Hippocampal formation (tissue), 2 donors: ENCODE data around the gene RTCA.
"Not testable (repeated sequence)": the region's sequence is repeated elsewhere in the genome, so short reads cannot be mapped to it uniquely, and the experiment has no call there.

Experiments used
- DNase-seq, 2 donors: peaks; one replicate each; lab custom pipeline; 2025; lab: John Stamatoyannopoulos, UW

The RTCA gene

DNA sequence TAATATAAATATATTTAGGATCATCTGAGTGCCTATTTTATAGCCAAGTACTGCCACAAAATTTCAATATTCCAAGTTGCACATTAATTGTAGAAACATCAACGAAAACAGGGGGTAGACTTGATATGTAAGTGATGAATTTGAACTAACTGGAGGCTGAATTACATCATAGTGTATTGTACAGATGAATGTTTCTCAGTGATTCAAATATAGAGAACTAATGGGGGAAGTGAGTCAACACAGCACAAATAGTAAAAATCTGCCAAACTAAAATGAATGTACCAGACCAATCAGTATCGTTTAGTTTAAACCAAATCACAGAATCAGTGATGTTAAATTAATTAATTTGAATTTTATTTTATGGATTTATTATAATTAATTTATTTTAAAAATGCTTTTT is 42.8 kb downstream of the RTCA start:
- DNase-seq, result no peak

DNA sequence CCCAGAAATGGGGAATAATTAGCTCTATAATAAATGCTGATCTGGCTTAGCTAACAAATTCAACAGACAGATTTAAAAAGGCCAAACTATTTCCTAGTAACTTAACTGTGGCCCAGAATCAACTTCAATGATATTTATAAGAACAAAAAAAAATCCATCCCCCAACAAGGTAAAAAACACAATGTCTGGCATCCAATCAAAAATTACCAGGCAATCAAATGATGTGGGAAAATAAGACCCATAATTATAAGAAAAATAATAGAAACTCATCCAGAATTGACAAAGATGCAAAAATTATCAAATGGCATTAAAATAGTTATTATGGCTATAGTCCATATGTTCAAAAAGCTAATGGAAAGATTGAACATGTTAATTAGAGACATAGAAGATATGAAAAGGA is 43.8 kb downstream of the RTCA start:
- DNase-seq, result no peak

DNA sequence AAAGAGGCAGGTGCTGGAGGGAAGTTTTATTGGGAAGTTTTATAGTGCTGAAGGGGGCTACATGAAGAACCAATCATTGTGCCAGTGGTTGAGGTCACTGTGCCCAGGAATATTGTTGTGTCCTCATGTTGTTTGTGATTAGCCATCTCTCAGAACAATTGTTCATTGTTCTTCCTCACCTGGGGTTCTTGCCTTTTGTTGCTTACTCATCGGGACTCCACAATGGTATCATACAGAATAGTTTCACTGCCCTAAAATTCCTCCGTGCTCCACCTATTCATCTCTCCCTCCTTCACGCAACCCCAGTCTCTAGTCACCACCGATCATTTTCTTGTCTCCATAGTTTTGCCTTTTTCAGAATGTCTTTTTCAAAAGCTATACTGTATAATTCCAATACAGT is 47.4 kb downstream of the RTCA start:
- DNase-seq, result no peak

DNA sequence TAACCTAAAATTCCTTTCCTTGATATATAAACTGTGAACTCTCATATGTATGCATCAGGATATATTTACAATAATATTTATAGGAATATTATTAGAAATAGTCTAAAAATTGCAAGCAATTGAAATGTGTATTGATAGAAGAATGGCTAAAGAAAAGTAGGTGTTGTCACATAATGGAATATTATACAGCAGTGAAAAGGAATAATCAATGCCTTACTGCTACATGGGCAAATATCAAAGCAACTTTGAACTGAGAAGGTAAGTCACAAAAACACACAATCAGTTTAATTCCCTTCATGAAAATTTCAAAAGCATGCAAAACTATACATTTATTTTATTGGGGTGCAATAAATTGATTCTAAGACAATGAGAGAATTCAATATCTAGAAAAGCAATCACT is 50.6 kb downstream of the RTCA start:
- no peak for DNase-seq

DNA sequence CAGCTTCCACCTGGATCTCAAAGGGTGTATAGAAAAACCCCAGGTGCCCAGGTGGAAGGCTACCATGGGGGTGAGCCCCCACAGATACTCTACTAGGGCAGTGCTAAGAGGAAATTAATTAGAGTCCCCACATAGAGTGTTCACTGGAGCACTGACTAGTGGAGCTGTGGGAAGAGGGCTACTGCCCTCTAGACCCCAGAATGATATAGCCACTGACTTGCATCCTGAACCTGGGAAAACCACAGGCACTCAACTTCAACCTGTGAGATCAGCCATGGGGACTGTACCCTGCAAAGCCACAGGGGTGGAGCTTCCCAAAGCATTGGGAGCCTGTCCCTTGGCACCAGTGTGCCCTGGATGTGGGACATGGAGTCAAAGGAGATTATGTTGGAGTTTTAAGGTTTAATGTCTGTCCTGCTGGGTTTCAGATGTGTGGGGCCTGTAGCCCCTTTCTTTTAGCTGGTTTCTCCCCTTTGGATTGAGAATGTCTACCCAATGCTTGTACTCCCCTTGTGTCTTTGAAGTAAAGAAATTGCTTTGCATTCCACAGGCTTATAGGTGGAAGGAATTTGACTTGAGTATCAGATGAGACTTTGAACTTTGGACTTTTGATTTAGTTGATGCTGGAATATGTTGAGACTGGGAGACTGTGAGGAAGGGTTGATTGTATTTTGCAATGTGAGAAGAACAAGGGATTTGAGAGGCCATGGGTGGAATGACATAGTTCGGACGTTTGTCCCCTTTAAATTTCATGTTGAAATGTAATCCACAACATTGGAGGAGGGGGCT is 54.5 kb downstream of the RTCA start:
- DNase-seq, result no peak

DNA sequence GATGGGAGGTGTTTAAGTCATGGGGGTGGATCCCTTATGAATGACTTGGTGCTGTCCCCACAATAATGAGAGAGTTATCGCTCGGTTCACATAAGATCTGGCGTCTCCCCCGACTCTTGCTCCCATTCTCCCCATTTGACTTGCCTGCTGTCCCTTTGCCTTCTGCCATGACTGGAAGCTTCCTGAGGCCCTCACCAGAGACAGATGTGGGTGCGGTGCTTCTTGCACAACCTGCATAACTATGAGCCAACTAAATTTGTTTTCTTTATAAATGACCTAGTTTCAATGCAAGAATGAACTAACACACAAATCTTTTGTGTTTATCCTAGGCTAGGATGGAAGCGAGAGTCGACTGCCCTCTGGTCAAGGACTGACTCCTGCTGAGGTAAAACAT is 55.1 kb downstream of the RTCA start:
- DNase-seq, result no peak

DNA sequence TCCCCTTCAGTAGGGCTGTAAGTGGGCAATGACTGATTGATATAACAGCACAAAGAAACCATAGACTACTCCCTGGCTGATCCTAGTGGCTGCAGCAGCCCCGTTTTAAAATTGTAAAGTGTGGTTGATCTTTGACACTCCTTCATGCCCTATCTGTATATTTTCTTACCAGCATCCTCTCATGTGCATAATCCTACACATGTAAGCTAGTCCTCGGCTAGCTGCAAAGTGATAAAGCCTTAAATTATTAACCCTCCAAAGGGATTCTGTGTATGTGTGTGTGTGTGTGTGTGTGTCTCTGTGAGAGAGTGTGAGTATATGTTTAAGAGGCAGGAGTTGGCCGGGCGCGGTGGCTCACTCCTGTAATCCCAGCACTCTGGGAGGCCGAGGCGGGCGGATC is 55.5 kb downstream of the RTCA start:
- DNase-seq, result no peak

DNA sequence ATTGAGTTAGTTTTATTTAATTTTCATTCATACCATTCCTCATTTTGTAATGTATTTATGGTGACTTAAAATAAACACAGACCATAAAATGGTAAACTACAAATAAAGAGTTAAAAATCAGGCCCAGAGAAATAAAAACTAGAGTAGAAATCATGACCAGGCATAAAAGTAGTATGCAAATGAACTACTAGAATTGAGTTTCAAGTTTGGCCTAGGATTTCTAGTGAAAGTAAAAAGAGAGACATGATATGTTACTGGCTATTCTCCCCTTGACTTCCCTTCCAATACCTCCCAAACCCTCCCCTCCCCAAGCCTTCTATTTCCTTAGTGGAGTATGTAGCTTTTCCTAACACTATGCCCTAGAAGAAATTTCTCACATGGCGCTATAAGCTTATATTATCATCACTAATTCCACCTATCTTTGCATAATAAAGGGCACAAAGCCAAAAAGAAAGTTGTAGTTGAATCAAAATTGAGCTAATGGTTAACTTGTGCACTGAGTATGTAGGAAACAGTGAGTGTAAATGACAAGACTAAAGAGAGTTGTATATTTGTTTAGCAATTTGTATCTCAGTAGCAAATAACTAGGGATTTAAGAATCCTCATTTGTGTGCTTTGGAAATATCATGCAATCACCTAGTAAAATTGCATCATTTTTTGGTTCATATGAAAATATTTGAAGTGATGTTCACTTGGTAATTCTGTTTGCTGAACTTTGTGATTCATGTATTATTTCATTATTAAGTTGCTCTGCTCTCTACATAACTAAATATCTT is 56.6 kb downstream of the RTCA start:
- DNase-seq, result no peak

DNA sequence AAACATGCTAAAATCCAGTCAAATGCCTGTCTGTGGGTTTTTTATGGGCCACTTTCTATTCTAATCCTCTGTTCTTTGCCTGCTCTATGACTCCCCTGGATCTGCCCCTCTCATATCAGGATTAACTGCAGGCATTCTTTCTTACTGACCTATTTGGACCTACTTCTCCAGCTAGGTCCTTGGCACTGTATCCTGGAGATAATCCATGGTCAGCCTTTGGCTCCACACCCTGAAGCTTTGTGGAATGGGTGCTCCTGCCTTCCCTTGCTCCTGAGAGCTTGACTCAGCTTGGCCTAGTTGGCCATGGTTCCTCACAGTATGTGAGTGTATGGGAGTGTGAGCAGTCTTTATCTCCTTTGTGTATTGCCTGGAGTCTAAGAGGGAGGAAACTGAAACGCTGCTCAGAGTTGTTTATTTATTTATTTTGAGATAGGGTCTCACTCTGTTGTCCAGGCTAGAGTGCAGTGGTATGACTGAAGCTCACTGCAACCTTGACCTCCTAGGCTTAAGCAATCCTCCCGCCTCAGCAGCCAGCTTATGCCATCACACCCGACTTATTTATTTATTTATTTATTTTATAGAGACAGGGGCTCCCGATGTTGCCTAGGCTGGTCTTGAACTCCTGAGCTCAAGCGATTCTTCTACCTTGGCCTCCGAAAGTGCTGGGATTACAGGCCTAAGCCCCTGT is 57.5 kb downstream of the RTCA start:
- DNase-seq, result no peak

DNA sequence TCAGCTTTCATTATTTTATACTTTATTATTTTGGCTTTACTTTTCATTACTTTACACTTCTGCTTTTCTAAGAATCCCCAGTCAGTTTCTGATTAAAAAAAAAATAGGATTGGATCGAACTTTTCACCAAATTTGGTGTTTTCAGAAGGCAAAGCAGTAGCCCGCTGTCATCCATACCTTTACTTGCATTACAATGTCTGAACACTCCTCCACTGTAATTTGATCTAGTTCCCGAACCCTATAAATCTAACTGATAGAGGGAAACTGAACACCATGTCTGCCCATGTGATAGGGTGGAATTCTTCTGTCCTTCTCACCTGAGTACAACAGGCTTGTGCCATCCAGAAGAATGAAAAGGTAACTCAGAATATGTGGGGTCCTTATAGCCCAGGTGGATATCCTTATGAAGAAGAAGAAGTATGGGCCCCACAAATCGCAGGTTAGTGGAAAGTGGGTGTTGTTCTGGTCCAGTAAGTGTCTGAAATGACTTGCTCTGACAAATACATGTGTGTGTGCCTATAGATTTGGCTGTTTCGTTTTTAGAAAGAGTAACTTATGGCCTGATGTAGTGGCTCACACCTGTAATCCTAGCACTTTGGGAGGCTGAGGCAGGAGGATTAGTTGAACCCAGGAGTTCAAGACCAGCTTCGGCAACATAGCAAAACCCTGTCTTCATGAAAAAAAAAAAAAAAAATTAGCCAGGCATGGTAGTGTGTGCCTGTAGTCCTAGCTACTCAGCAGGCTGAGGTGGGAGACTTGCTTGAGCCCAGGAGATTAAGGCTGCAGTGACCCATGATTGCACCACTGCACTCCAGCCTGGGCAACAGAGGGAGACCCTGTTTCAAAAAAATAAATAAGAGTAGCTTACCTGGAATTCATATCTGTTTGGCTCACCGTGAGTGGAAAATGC is 59.7 kb downstream of the RTCA start:
- no peak for DNase-seq

DNA sequence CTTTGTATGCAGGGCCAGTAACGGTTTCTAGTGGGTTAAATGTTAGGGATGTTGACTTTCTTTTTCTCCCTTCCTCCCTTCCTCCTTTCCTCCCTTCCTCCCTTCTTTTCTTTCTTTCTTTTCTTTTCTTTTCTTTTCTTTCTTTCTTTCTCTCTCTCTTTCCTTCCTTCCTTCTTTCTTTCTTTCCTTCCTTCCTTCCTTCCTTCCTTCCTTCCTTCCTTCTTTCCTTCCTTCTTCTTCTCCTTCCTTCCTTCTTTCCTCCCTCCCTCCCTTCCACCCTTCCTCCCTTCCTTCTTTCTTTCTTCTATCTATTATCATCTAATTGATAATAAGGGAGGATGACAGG is 60.3 kb downstream of the RTCA start:
- DNase-seq, result not testable (repeated sequence)

DNA sequence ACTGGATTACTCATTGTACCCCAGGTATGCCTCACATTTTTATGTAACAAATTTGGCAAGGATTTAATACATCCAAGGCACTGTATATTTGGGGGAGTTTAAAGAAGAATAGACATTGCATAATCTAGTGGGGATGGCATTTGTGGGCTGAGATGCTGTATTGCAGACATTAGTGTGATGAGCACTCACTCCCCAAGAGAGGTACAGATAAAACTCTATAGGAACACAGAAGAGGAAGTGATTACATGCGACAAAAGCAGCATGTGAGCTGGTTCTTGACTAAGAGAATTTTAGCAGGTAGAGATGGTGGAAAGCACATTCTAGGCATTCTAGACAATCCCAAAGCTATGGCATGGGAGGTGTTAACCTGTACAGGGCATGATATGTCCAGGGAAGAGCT is 62.1 kb downstream of the RTCA start:
- DNase-seq, result no peak

DNA sequence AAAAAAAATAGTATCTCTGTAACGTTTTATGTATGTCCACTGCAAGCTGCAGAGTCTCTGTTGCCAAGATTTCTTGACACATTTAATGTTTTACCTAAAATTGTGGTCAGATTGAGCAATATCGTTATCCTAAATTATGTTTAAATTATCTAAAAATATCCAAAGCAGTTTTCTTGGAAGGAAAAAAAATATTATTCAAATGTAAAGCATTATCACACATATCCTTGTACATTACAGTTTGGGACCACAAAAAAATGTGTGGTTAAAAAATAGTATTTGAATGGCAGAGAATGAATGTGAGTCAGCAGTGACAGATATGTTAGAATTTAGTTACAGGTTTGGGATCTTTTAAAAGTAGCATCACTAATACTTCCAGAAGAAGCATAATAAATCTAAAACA is 65.1 kb downstream of the RTCA start:
- not testable (repeated sequence) for DNase-seq

DNA sequence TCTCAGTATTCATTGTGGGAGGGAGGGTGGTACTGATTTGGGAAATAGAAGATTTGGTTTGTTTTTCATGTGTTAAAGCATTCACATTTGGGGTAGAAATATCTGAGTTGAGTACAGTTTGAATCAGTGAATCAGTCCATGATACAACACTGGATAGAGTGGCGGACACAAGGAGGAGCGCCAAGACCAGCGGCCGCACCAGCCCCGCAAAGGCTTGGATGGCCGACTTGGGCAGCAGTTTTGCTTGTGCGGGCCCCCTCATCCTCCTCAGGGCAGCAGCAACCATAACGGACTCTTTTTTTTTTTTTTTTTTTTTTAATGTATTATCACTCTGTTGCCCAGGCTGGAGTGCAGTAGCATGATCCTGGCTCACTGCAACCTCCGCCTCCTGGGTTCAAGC is 66.3 kb downstream of the RTCA start:
- no peak for DNase-seq

DNA sequence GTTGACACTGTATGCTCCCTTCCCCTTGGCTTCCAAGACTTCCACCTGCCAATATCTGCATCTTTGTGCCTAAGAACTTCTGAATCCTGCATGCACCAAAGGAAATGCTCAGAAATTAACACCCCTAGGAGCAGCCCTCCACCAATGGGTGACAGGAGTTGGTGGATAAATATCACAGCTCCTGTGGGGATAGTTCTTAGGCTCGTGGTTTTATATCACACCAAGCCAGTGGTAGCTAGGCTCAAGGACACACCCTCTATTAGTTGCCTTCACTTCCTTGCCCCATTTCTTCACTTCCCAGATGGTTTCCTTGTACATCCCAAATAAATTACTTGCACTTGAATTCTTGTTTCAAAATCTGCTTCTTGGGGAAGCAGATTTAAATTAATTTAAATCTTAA is 69.4 kb downstream of the RTCA start:
- no peak for DNase-seq

DNA sequence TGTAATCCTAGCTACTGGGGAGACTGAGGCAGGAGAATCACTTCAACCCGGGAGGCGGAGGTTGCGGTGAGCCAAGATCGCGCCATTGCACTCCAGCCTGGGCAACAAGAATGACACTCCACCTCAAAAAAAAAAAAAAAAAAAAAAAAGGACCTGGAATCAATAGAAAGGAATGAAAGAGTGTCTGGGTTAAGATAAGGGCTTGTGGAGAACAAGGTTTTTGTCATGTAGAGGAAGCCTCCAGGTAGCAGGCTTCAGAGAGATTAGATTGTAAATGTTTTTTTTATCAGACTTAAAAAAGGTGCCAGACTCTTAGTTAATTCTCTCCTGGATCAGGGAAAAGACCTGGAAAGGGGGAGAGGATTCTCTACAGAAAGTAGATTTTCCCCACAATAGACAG is 71.9 kb downstream of the RTCA start:
- DNase-seq, result not testable (repeated sequence)

DNA sequence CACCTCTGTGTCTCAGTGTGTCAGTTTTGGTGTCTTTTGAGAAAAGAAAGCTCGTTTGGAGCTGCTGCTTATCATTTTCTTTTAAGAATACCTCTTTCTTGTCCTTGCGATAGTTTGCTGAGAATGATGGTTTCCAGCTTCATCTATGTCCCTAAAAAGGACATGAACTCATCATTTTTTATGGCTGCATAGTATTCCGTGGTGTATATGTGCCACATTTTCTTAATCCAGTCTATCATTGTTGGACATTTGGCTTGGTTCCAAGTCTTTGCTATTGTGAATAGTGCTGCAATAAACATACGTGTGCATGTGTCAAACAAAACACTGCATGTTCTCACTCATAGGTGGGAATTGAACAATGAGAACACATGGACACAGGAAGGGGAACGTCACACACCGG is 73.7 kb downstream of the RTCA start:
- DNase-seq, result not testable (repeated sequence)

DNA sequence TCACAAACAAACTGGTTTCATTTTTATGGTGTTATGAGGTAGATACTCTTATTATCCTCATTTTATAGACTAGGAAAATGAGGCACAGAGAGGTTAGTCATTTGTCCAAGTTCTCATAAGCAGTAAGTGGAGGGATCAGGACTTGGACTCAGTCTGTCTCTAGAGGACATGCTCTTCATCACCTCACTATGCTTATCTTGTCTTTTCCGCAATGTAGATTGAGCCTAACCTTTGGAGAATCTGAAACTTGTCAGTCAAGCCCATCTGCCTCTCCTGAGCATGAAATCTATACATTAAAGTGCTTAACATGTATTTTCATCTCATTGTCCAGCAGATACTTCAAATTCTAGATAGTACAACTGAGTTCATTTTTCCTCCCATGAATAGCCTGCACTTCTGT is 74.5 kb downstream of the RTCA start:
- no peak for DNase-seq

DNA sequence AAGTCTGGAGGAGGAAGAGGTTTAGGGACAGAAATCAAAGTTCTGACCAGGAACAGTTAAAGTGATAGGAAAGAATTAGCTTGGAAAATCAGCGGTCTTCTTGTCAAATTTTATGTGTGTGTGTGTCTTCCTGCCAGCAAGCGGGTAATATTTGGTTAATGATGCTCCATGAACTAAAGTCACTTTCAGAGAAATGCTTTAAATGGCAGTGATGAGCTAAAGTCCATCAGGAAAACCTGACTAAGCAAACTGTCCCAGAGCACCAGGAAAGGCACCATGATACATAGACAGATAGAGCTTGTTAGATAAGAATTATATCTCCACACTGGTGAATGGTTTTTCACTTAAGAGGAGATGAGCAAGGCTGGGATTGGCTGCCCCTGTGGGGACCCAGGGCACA is 76.3 kb downstream of the RTCA start:
- no peak for DNase-seq
